Measurements from ENCODE around the gene ACTN4. TPM values are rescaled to one million over a fixed set of nuclear protein-coding genes. Genes with fewer than 3 reads are reported as not detected.
A peak's percentile ranks its signal among the peaks of the same experiment; 100 is the strongest.

The ACTN4 gene
- total RNA-seq, 1 experiment from 2014 or later: 1,462 TPM

- no TSS peak for BruUV-seq (replicated peaks)
- intact Hi-C loops (cut with micrococcal nuclease; ENCODE audit: unreplicated experiment): no loop called here
- Mint-ChIP-seq H3K9me3 (ENCODE audit: low read depth, unreplicated experiment) (no peaks in the 10 kb centered on the region), H3K27ac (ENCODE audit: unreplicated experiment) (peak overlapping the region; percentile 100), H3K36me3 (ENCODE audit: insufficient read depth, unreplicated experiment) (peaks cover 100% of the 10 kb centered on the region), H3K4me3 (ENCODE audit: low read depth, unreplicated experiment) (peak overlapping the region; percentile 31), H3K4me1 (ENCODE audit: low read depth, unreplicated experiment) (peaks cover 75% of the 10 kb centered on the region), H3K27me3 (ENCODE audit: unreplicated experiment) (no peaks in the 10 kb centered on the region)
- TF ChIP-seq, protein P1, sequence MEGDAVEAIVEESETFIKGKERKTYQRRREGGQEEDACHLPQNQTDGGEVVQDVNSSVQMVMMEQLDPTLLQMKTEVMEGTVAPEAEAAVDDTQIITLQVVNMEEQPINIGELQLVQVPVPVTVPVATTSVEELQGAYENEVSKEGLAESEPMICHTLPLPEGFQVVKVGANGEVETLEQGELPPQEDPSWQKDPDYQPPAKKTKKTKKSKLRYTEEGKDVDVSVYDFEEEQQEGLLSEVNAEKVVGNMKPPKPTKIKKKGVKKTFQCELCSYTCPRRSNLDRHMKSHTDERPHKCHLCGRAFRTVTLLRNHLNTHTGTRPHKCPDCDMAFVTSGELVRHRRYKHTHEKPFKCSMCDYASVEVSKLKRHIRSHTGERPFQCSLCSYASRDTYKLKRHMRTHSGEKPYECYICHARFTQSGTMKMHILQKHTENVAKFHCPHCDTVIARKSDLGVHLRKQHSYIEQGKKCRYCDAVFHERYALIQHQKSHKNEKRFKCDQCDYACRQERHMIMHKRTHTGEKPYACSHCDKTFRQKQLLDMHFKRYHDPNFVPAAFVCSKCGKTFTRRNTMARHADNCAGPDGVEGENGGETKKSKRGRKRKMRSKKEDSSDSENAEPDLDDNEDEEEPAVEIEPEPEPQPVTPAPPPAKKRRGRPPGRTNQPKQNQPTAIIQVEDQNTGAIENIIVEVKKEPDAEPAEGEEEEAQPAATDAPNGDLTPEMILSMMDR (IDR thresholded peaks at IDR 0.05; ENCODE audit: unreplicated experiment): no peak
- CTCF ChIA-PET: no interaction called here
- DNase-seq: no peak
These were observed 51.0 kb downstream of the ACTN4 start for GRCh38 chr19:38698225-38699026.

GRCh38 chr19:38699027-38699346 lies 51.5 kb downstream of the ACTN4 start:
- intact Hi-C loops (cut with micrococcal nuclease; ENCODE audit: unreplicated experiment): no loop called here
- CTCF ChIA-PET: interaction anchor here (0.7 kb wide), 1 partner anchor 12 kb away, joined by 3 read pairs; no protein-coding TSS in a partner anchor
- H3K4me1 Mint-ChIP-seq (ENCODE audit: low read depth, unreplicated experiment): peaks cover 75% of the 10 kb centered on the region
- no peaks in the 10 kb centered on the region for H3K27me3 Mint-ChIP-seq (ENCODE audit: unreplicated experiment)
- no peak overlapping the region for H3K4me3 Mint-ChIP-seq (ENCODE audit: low read depth, unreplicated experiment)
- no peaks in the 10 kb centered on the region for H3K9me3 Mint-ChIP-seq (ENCODE audit: low read depth, unreplicated experiment)
- no TSS peak for BruUV-seq (replicated peaks)
- peaks cover 100% of the 10 kb centered on the region for H3K36me3 Mint-ChIP-seq (ENCODE audit: insufficient read depth, unreplicated experiment)
- H3K27ac Mint-ChIP-seq (ENCODE audit: unreplicated experiment): peak overlapping the region; percentile 100
- no peak for DNase-seq
- TF ChIP-seq, protein P1 (IDR thresholded peaks at IDR 0.05; ENCODE audit: unreplicated experiment): no peak

GRCh38 chr19:38699647-38700349 lies 52.3 kb downstream of the ACTN4 start:
- DNase-seq: no peak
- Mint-ChIP-seq H3K27me3 (ENCODE audit: unreplicated experiment) (no peaks in the 10 kb centered on the region), H3K4me3 (ENCODE audit: low read depth, unreplicated experiment) (no peak overlapping the region), H3K27ac (ENCODE audit: unreplicated experiment) (peak overlapping the region; percentile 100), H3K4me1 (ENCODE audit: low read depth, unreplicated experiment) (peaks cover 75% of the 10 kb centered on the region), H3K9me3 (ENCODE audit: low read depth, unreplicated experiment) (no peaks in the 10 kb centered on the region), H3K36me3 (ENCODE audit: insufficient read depth, unreplicated experiment) (peaks cover 100% of the 10 kb centered on the region)
- intact Hi-C loops (cut with micrococcal nuclease; ENCODE audit: unreplicated experiment): no loop called here
- CTCF ChIA-PET: interaction anchor here (0.7 kb wide), 1 partner anchor 11 kb away, joined by 3 read pairs; no protein-coding TSS in a partner anchor
- TF ChIP-seq, protein P1 (IDR thresholded peaks at IDR 0.05; ENCODE audit: unreplicated experiment): no peak
- no TSS peak for BruUV-seq (replicated peaks)

GRCh38 chr19:38700350-38700901 lies 53.0 kb downstream of the ACTN4 start:
- H3K36me3 Mint-ChIP-seq (ENCODE audit: insufficient read depth, unreplicated experiment): peaks cover 100% of the 10 kb centered on the region
- DNase-seq: no peak
- BruUV-seq (replicated peaks): no TSS peak

More at GRCh38 chr19:38700350-38700901, 53.0 kb downstream of the ACTN4 start:
- Mint-ChIP-seq H3K27ac (ENCODE audit: unreplicated experiment) (no peak overlapping the region), H3K9me3 (ENCODE audit: low read depth, unreplicated experiment) (no peaks in the 10 kb centered on the region), H3K4me1 (ENCODE audit: low read depth, unreplicated experiment) (peaks cover 74% of the 10 kb centered on the region), H3K4me3 (ENCODE audit: low read depth, unreplicated experiment) (no peak overlapping the region), H3K27me3 (ENCODE audit: unreplicated experiment) (no peaks in the 10 kb centered on the region)
- TF ChIP-seq, protein P1 (IDR thresholded peaks at IDR 0.05; ENCODE audit: unreplicated experiment): no peak
- CTCF ChIA-PET: no interaction called here
- intact Hi-C loops (cut with micrococcal nuclease; ENCODE audit: unreplicated experiment): no loop called here

Measured in Calu3 (cell line).